Measurements from ENCODE around the gene TRIM59.

The TRIM59 gene

DNA sequence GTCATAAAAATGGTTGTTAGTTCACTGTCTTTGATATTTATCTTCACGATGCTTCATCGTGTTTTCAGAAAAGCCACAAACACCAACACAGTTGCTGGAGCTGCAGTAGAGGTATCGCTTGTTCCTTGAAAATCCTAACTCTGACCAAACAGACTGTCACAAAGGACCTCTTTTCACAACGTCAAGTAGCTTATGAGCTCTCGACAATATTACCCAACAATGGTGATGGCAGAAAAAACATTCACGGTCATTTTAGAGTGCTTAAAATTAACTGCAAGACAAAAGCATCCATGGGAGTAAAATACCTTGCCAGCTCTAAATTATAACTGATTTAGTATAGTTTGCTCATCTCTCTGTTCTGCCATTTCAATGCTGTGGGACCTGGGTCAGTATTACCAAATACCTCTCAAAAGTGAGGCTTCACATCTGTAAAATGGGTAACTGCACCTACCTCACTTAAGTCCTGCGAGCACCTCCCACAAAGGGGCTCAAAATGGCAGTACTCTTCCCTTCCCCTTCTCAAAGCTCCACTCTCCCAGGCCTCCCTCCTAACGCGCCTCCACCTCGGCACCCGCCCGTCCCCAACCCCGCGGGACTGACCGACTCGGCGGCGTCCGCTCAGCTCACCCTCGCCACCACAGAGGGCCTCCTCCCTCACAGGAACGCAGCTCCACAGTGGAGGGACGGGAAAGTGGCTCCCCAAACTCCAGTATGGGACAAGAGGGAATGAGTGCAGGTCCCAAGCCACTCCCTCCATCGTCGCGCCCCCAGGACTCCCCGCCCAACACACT is 546 bp downstream of the TRIM59 start:
- DNase-seq (ENCODE audit: insufficient read length, low spot score) = no peak
- FAIRE-seq = no peak
- no peak for TF ChIP-seq CTCF (IDR thresholded peaks at IDR 0.05; ENCODE audit: insufficient read depth, missing control alignments)

DNA sequence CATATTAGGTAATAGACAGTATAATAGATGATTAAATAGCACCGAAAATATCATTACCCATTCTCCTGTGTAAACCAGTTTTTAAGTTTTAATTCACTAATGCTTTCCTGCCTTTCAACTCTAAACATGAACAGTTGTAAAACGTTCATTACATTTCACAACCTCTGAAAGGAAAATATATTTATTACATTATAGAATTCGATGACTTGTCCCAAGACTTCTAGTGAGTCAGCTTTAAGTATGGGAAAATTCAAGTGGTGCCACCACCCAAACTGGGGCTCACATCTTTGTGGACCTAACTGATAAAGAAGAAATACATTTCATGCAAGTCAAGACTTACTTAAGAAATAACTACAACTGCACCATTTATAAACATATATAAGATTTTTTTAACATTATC is 2.0 kb downstream of the TRIM59 start:
- DNase-seq (ENCODE audit: insufficient read length, low spot score) (no peak), FAIRE-seq (no peak)
- TF ChIP-seq CTCF (IDR thresholded peaks at IDR 0.05; ENCODE audit: insufficient read depth, missing control alignments) = no peak

DNA sequence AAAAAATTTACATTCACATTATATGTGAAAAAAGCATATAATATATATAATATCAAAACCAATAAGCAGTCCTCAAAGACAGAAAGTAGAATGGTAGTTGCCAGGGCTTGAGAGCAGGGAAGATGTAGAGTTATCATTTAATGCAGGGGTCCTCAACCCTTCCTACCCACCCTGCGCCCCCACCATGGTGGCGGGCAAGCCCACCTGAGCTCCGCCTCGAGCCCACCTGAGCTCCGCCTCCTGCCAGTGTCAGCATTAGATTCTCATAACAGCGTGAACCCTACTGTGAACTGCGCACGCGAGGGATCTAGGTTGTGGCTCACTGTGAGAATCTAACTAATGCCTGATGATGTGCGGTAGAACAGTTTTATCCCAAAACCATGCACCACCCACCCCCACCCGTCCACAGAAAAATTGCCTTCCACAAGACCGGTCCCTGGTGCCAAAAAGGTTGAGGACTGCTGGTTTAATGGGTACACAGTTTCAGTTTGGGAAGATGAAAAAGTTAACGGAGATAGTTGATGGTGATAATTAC is 3.0 kb downstream of the TRIM59 start:
- TF ChIP-seq CTCF (IDR thresholded peaks at IDR 0.05; ENCODE audit: insufficient read depth, missing control alignments) = no peak
- no peak for FAIRE-seq

GRCh38 chr3:160445854-160446253 is 3.7 kb downstream of the TRIM59 start:
- FAIRE-seq (no peak), DNase-seq (ENCODE audit: insufficient read length, low spot score) (no peak)
- TF ChIP-seq CTCF (IDR thresholded peaks at IDR 0.05; ENCODE audit: insufficient read depth, missing control alignments) = no peak

More for the DNA sequence above, 3.0 kb downstream of the TRIM59 start:
- DNase-seq (ENCODE audit: insufficient read length, low spot score) = no peak

- FAIRE-seq (no peak), DNase-seq (ENCODE audit: insufficient read length, low spot score) (no peak)
Observed at GRCh38 chr3:160444411-160444810, 5.2 kb downstream of the TRIM59 start.

DNA sequence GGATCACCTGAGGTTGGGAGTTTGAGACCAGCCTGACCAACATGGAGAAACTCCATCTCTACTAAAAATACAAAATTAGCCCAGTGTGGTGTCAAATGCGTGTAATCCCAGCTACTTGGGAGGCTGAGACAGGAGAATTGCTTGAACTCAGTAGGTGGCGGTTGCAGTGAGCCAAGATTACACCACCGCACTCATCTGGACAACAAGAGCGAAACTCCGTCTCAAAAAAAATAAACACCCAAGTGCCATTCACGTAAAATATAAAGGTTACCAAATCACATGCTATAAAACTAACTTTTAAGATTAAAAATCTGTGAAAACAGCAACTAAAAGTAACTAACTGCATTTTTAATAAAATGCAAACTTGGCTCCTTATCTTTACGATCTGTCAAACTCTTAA is 8.9 kb downstream of the TRIM59 start:
- TF ChIP-seq CTCF (IDR thresholded peaks at IDR 0.05; ENCODE audit: insufficient read depth, missing control alignments) = no peak
- no peak for DNase-seq (ENCODE audit: insufficient read length, low spot score)
- FAIRE-seq = no peak

More at GRCh38 chr3:160444411-160444810, 5.2 kb downstream of the TRIM59 start:
- TF ChIP-seq CTCF (IDR thresholded peaks at IDR 0.05; ENCODE audit: insufficient read depth, missing control alignments) = no peak

DNA sequence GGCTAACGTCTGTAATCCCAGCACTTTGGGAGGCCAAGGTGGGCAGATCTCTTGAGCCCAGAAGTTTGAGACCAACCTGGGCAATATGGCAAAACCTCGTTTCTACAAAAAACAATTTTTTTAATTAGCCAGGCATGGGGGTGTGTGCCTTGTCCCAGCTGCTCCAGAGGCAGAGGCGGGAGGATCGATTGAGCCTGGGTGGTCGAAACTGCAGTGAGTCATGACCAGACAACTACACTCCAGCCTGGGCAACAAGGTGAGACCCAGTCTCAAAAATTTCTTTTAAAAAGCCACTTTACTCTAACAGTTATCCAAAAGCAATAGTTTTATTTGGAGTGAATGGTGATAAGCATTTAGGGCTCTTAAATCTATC is 12.5 kb downstream of the TRIM59 start:
- FAIRE-seq (no peak), DNase-seq (ENCODE audit: insufficient read length, low spot score) (no peak)
- TF ChIP-seq CTCF (IDR thresholded peaks at IDR 0.05; ENCODE audit: insufficient read depth, missing control alignments) = no peak
